Measurements from ENCODE around the gene CSNK1D.

The CSNK1D gene

GRCh38 chr17:82302568-82302963 lies 29.1 kb upstream of the CSNK1D start:
- Histone ChIP-seq H3K9me3 (ENCODE audit: insufficient read depth, low read length, severe bottlenecking) (no peaks in the 10 kb centered on the region), H4K20me1 (ENCODE audit: insufficient read depth, low read length) (no peaks in the 10 kb centered on the region), H3K79me2 (ENCODE audit: insufficient read depth, low read length) (peaks cover 8% of the 10 kb centered on the region; the same call in 1 of the 2 replicates), H3K27me3 (ENCODE audit: insufficient read depth, low read length, poor library complexity) (no peaks in the 10 kb centered on the region), H2AFZ (ENCODE audit: low read depth, low read length) (peak overlapping the region; percentile 22; the same call in 1 of the 2 replicates), H3K4me2 (ENCODE audit: insufficient read depth, low read length) (peak overlapping the region; percentile 88), H3K36me3 (ENCODE audit: insufficient read depth, low read length) (no peaks in the 10 kb centered on the region), H3K4me1 (ENCODE audit: insufficient read depth, low read length) (peaks cover 94% of the 10 kb centered on the region), H3K9ac (ENCODE audit: low read depth, low read length) (peak overlapping the region; percentile 76), H3K4me3 (ENCODE audit: low read depth in 1 of 2, low read length in 2 of 2) (peak overlapping the region in 1 of 2 experiments; percentile 57; a peak in 3 of 4 replicates), H3K27ac (ENCODE audit: low read length) (peak overlapping the region; percentile 99)
- TF ChIP-seq EZH2 (IDR thresholded peaks at IDR 0.05; ENCODE audit: borderline replicate concordance, low read depth, low read length, severe bottlenecking) (no peak), CTCF (IDR thresholded peaks at IDR 0.05; ENCODE audit: borderline replicate concordance, extremely low read depth, low read length, poor library complexity, severe bottlenecking) (no peak)
- peak; percentile 80 for DNase-seq
- ATAC-seq (ENCODE audit: insufficient read depth, low read depth): peak; percentile 7

GRCh38 chr17:82301916-82302567 lies 28.5 kb upstream of the CSNK1D start:
- Histone ChIP-seq H3K4me2 (ENCODE audit: insufficient read depth, low read length) (peak overlapping the region; percentile 88), H3K9me3 (ENCODE audit: insufficient read depth, low read length, severe bottlenecking) (no peaks in the 10 kb centered on the region), H2AFZ (ENCODE audit: low read depth, low read length) (peak overlapping the region; percentile 22; the same call in 1 of the 2 replicates), H3K4me1 (ENCODE audit: insufficient read depth, low read length) (peaks cover 99% of the 10 kb centered on the region), H3K27me3 (ENCODE audit: insufficient read depth, low read length, poor library complexity) (no peaks in the 10 kb centered on the region), H3K27ac (ENCODE audit: low read length) (peak overlapping the region; percentile 99), H3K9ac (ENCODE audit: low read depth, low read length) (peak overlapping the region; percentile 76), H3K4me3 (ENCODE audit: low read depth in 1 of 2, low read length in 2 of 2) (peak overlapping the region in 1 of 2 experiments; percentile 57; a peak in 3 of 4 replicates), H3K36me3 (ENCODE audit: insufficient read depth, low read length) (no peaks in the 10 kb centered on the region), H4K20me1 (ENCODE audit: insufficient read depth, low read length) (no peaks in the 10 kb centered on the region), H3K79me2 (ENCODE audit: insufficient read depth, low read length) (peaks cover 8% of the 10 kb centered on the region; the same call in 1 of the 2 replicates)
- DNase-seq (peak; percentile 93), ATAC-seq (ENCODE audit: insufficient read depth, low read depth) (peak; percentile 36)
- peak; percentile 2 for TF ChIP-seq CTCF (IDR thresholded peaks at IDR 0.05; ENCODE audit: borderline replicate concordance, extremely low read depth, low read length, poor library complexity, severe bottlenecking)
- no peak for TF ChIP-seq EZH2 (IDR thresholded peaks at IDR 0.05; ENCODE audit: borderline replicate concordance, low read depth, low read length, severe bottlenecking)

- peak; percentile 75 for DNase-seq
- ATAC-seq (ENCODE audit: insufficient read depth, low read depth): peak; percentile 13
- Histone ChIP-seq H3K36me3 (ENCODE audit: insufficient read depth, low read length) (no peaks in the 10 kb centered on the region), H2AFZ (ENCODE audit: low read depth, low read length) (0 out of 2 replicates have a peak overlapping the region, but pooled peaks have one; percentile 21), H3K27ac (ENCODE audit: low read length) (peak overlapping the region; percentile 99), H3K4me3 (ENCODE audit: low read depth in 1 of 2, low read length in 2 of 2) (peak overlapping the region in 1 of 2 experiments; percentile 57; a peak in 2 of 4 replicates), H3K4me1 (ENCODE audit: insufficient read depth, low read length) (peaks cover 100% of the 10 kb centered on the region), H3K27me3 (ENCODE audit: insufficient read depth, low read length, poor library complexity) (no peaks in the 10 kb centered on the region), H3K79me2 (ENCODE audit: insufficient read depth, low read length) (peaks cover 8% of the 10 kb centered on the region; the same call in 1 of the 2 replicates), H4K20me1 (ENCODE audit: insufficient read depth, low read length) (no peaks in the 10 kb centered on the region), H3K9ac (ENCODE audit: low read depth, low read length) (peak overlapping the region; percentile 76), H3K9me3 (ENCODE audit: insufficient read depth, low read length, severe bottlenecking) (no peaks in the 10 kb centered on the region), H3K4me2 (ENCODE audit: insufficient read depth, low read length) (peak overlapping the region; percentile 88)
- no peak for TF ChIP-seq CTCF (IDR thresholded peaks at IDR 0.05; ENCODE audit: borderline replicate concordance, extremely low read depth, low read length, poor library complexity, severe bottlenecking)
- TF ChIP-seq EZH2 (IDR thresholded peaks at IDR 0.05; ENCODE audit: borderline replicate concordance, low read depth, low read length, severe bottlenecking): no peak
Observed at GRCh38 chr17:82301300-82301915, 27.9 kb upstream of the CSNK1D start.
